Measurements from ENCODE around the gene WNT9A. TPM values are rescaled to one million over a fixed set of nuclear protein-coding genes. Genes with fewer than 3 reads are reported as not detected.

WNT9A gene
- total RNA-seq, 1 donor, result 0.36 TPM

- Histone ChIP-seq H3K27ac (ENCODE audit: low read depth, low read length) (no peak overlapping the region), H3K9me3 (ENCODE audit: low read depth, low read length) (no peaks in the 10 kb centered on the region), H3K4me2 (ENCODE audit: insufficient read depth, low read length) (no peak overlapping the region), H2AFZ (ENCODE audit: low read length) (no peak overlapping the region), H4K20me1 (ENCODE audit: insufficient read depth, low read length) (no peaks in the 10 kb centered on the region), H3K4me1 (ENCODE audit: insufficient read depth, low read length) (no peaks in the 10 kb centered on the region), H3K79me2 (ENCODE audit: insufficient read depth, low read length) (no peaks in the 10 kb centered on the region), H3K27me3 (ENCODE audit: insufficient read depth, low read length) (no peaks in the 10 kb centered on the region), H3K36me3 (ENCODE audit: insufficient read depth, low read length) (no peaks in the 10 kb centered on the region), H3K4me3 (ENCODE audit: insufficient read depth, low read length) (no peak overlapping the region)
- TF ChIP-seq CTCF (IDR thresholded peaks at IDR 0.05; ENCODE audit: extremely low read depth, low read depth, low read length), result no peak
- DNase-seq (ENCODE audit: insufficient read length, low spot score, missing footprints), result peak; percentile 81
Measured at GRCh38 chr1:227891955-227892488, 55.7 kb downstream of the WNT9A start.

GRCh38 chr1:227891223-227891954 lies 56.3 kb downstream of the WNT9A start:
- Histone ChIP-seq H3K27ac (ENCODE audit: low read depth, low read length) (no peak overlapping the region), H3K27me3 (ENCODE audit: insufficient read depth, low read length) (no peaks in the 10 kb centered on the region), H3K79me2 (ENCODE audit: insufficient read depth, low read length) (no peaks in the 10 kb centered on the region), H3K4me1 (ENCODE audit: insufficient read depth, low read length) (no peaks in the 10 kb centered on the region), H3K36me3 (ENCODE audit: insufficient read depth, low read length) (no peaks in the 10 kb centered on the region), H3K4me3 (ENCODE audit: insufficient read depth, low read length) (no peak overlapping the region), H2AFZ (ENCODE audit: low read length) (no peak overlapping the region), H3K9me3 (ENCODE audit: low read depth, low read length) (no peaks in the 10 kb centered on the region), H4K20me1 (ENCODE audit: insufficient read depth, low read length) (no peaks in the 10 kb centered on the region), H3K4me2 (ENCODE audit: insufficient read depth, low read length) (no peak overlapping the region)
- peak; percentile 74 for DNase-seq (ENCODE audit: insufficient read length, low spot score, missing footprints)
- TF ChIP-seq CTCF (IDR thresholded peaks at IDR 0.05; ENCODE audit: extremely low read depth, low read depth, low read length), result no peak

GRCh38 chr1:227890451-227891222 lies 57.1 kb downstream of the WNT9A start:
- no peaks in the 10 kb centered on the region for H3K79me2 ChIP-seq (ENCODE audit: insufficient read depth, low read length)

More at GRCh38 chr1:227890451-227891222, 57.1 kb downstream of the WNT9A start:
- no peak overlapping the region for H3K4me2 ChIP-seq (ENCODE audit: insufficient read depth, low read length)
- no peaks in the 10 kb centered on the region for H3K36me3 ChIP-seq (ENCODE audit: insufficient read depth, low read length)
- no peaks in the 10 kb centered on the region for H4K20me1 ChIP-seq (ENCODE audit: insufficient read depth, low read length)
- TF ChIP-seq CTCF (IDR thresholded peaks at IDR 0.05; ENCODE audit: extremely low read depth, low read depth, low read length), result no peak
- no peaks in the 10 kb centered on the region for H3K27me3 ChIP-seq (ENCODE audit: insufficient read depth, low read length)
- H3K9me3 ChIP-seq (ENCODE audit: low read depth, low read length), result no peaks in the 10 kb centered on the region
- H3K4me1 ChIP-seq (ENCODE audit: insufficient read depth, low read length), result no peaks in the 10 kb centered on the region
- peak; percentile 34 for DNase-seq (ENCODE audit: insufficient read length, low spot score, missing footprints)
- H3K4me3 ChIP-seq (ENCODE audit: insufficient read depth, low read length), result no peak overlapping the region
- no peak overlapping the region for H2AFZ ChIP-seq (ENCODE audit: low read length)
- H3K27ac ChIP-seq (ENCODE audit: low read depth, low read length), result no peak overlapping the region
